Measurements from ENCODE around the gene FRMPD4. TPM values are rescaled to one million over a fixed set of nuclear protein-coding genes. Genes with fewer than 3 reads are reported as not detected.

FRMPD4 gene
- total RNA-seq, 2 experiments from 2014 or later, result not detected

GRCh38 chrX:12446342-12447075 is 308.2 kb downstream of the FRMPD4 start:
- no peaks in the 10 kb centered on the region for H3K27me3 Mint-ChIP-seq
- CTCF ChIA-PET, result no interaction called here
- H3K9me3 Mint-ChIP-seq, result no peaks in the 10 kb centered on the region
- POLR2A ChIA-PET, result no interaction called here
- ATAC-seq (ENCODE audit: poor library complexity) (no peak), DNase-seq (no peak)
- no peaks in the 10 kb centered on the region for H3K4me1 ChIP-seq (ENCODE audit: insufficient read depth, low read length)
- H3K36me3 Mint-ChIP-seq (ENCODE audit: low read depth), result no peaks in the 10 kb centered on the region
- no peak overlapping the region for H3K27ac ChIP-seq (ENCODE audit: low read depth in 1 of 2, low read length in 2 of 2)
- intact Hi-C loops (cut with DNase I, micrococcal nuclease), result no loop called here
- no peak for TF ChIP-seq CTCF (IDR thresholded peaks at IDR 0.05)
- H3K9me3 ChIP-seq (ENCODE audit: control insufficient read depth in 1 of 2, insufficient read depth in 1 of 2, low read length in 2 of 2), result no peaks in the 10 kb centered on the region
- H3K36me3 ChIP-seq (ENCODE audit: insufficient read depth, low read length), result no peaks in the 10 kb centered on the region
- no peak overlapping the region for H3K4me3 ChIP-seq (ENCODE audit: low read length)
- H3K4me1 Mint-ChIP-seq (ENCODE audit: low read depth), result no peaks in the 10 kb centered on the region
- H3K4me3 Mint-ChIP-seq, result no peak overlapping the region
- H3K27me3 ChIP-seq (ENCODE audit: control insufficient read depth in 1 of 2, insufficient read depth in 2 of 2, low read length in 2 of 2), result no peaks in the 10 kb centered on the region
- no peak overlapping the region for H3K27ac Mint-ChIP-seq

- Mint-ChIP-seq H3K4me3 (no peak overlapping the region), H3K36me3 (ENCODE audit: low read depth) (no peaks in the 10 kb centered on the region), H3K27me3 (no peaks in the 10 kb centered on the region), H3K27ac (no peak overlapping the region), H3K4me1 (ENCODE audit: low read depth) (no peaks in the 10 kb centered on the region), H3K9me3 (no peaks in the 10 kb centered on the region)
- no peaks in the 10 kb centered on the region for H3K4me1 ChIP-seq (ENCODE audit: insufficient read depth, low read length)
- H3K27ac ChIP-seq (ENCODE audit: low read depth in 1 of 2, low read length in 2 of 2), result no peak overlapping the region
- no peaks in the 10 kb centered on the region for H3K36me3 ChIP-seq (ENCODE audit: insufficient read depth, low read length)
- CTCF ChIA-PET, result no interaction called here
- DNase-seq (no peak), ATAC-seq (ENCODE audit: poor library complexity) (no peak)
- POLR2A ChIA-PET, result no interaction called here
- TF ChIP-seq CTCF (IDR thresholded peaks at IDR 0.05), result no peak
- intact Hi-C loops (cut with DNase I, micrococcal nuclease), result no loop called here
- H3K27me3 ChIP-seq (ENCODE audit: control insufficient read depth in 1 of 2, insufficient read depth in 2 of 2, low read length in 2 of 2), result no peaks in the 10 kb centered on the region
- no peak overlapping the region for H3K4me3 ChIP-seq (ENCODE audit: low read length)
- no peaks in the 10 kb centered on the region for H3K9me3 ChIP-seq (ENCODE audit: control insufficient read depth in 1 of 2, insufficient read depth in 1 of 2, low read length in 2 of 2)
Observed at GRCh38 chrX:12447448-12448064, 309.3 kb downstream of the FRMPD4 start.

GRCh38 chrX:12452268-12452667 is 314.0 kb downstream of the FRMPD4 start:
- Mint-ChIP-seq H3K36me3 (ENCODE audit: low read depth) (no peaks in the 10 kb centered on the region), H3K4me1 (ENCODE audit: low read depth) (no peaks in the 10 kb centered on the region), H3K27me3 (no peaks in the 10 kb centered on the region), H3K4me3 (no peak overlapping the region), H3K9me3 (no peaks in the 10 kb centered on the region), H3K27ac (no peak overlapping the region)
- H3K4me3 ChIP-seq (ENCODE audit: low read length), result no peak overlapping the region
- ATAC-seq (ENCODE audit: poor library complexity) (no peak), DNase-seq (no peak)
- no peaks in the 10 kb centered on the region for H3K4me1 ChIP-seq (ENCODE audit: insufficient read depth, low read length)
- no peak overlapping the region for H3K27ac ChIP-seq (ENCODE audit: low read depth in 1 of 2, low read length in 2 of 2)
- H3K27me3 ChIP-seq (ENCODE audit: control insufficient read depth in 1 of 2, insufficient read depth in 2 of 2, low read length in 2 of 2), result no peaks in the 10 kb centered on the region
- ChIA-PET POLR2A (no interaction called here), CTCF (no interaction called here)
- H3K36me3 ChIP-seq (ENCODE audit: insufficient read depth, low read length), result no peaks in the 10 kb centered on the region
- TF ChIP-seq CTCF (IDR thresholded peaks at IDR 0.05), result no peak
- no peaks in the 10 kb centered on the region for H3K9me3 ChIP-seq (ENCODE audit: control insufficient read depth in 1 of 2, insufficient read depth in 1 of 2, low read length in 2 of 2)
- intact Hi-C loops (cut with DNase I, micrococcal nuclease), result no loop called here
